ENCODE results near the gene ING5. TPM values are rescaled to one million over a fixed set of nuclear protein-coding genes. Genes with fewer than 3 reads are reported as not detected.
"Not testable (repeated sequence)": the region's sequence is repeated elsewhere in the genome, so short reads cannot be mapped to it uniquely, and the experiment has no call there.

Gene ING5
- polyA plus RNA-seq, 1 experiment = 27.0 TPM

DNA sequence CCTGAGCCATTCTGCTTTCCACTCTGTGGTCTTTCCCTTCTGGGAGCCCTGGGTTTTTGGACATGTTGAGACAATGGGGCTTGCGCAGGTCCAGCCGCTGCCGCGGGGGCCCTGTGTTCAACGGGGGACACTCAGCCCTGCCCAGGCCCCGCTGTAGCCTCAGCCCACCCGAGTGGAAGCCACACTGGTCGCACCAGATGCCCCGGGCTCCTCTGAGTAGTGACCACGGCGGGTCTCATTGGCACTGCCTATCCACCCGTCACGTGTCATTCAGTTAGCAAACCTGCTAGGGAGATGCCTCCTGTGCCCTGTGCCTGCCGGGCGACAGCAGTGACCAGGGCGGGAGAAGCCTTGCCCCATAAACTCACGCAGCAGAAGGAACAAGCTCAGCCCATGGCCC is 51.7 kb downstream of the ING5 start:
- no peak overlapping the region for H3K4me3 ChIP-seq (ENCODE audit: low read depth, low read length)
- ChIA-PET POLR2A (no interaction called here), CTCF (no interaction called here)
- no peak for DNase-seq (ENCODE audit: low read depth)
- TF ChIP-seq, protein P1, sequence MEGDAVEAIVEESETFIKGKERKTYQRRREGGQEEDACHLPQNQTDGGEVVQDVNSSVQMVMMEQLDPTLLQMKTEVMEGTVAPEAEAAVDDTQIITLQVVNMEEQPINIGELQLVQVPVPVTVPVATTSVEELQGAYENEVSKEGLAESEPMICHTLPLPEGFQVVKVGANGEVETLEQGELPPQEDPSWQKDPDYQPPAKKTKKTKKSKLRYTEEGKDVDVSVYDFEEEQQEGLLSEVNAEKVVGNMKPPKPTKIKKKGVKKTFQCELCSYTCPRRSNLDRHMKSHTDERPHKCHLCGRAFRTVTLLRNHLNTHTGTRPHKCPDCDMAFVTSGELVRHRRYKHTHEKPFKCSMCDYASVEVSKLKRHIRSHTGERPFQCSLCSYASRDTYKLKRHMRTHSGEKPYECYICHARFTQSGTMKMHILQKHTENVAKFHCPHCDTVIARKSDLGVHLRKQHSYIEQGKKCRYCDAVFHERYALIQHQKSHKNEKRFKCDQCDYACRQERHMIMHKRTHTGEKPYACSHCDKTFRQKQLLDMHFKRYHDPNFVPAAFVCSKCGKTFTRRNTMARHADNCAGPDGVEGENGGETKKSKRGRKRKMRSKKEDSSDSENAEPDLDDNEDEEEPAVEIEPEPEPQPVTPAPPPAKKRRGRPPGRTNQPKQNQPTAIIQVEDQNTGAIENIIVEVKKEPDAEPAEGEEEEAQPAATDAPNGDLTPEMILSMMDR (IDR thresholded peaks at IDR 0.05; ENCODE audit: insufficient read depth, low read depth, low read length) = no peak
- H3K27me3 ChIP-seq (ENCODE audit: control insufficient read depth, insufficient read depth, low read length) = no peaks in the 10 kb centered on the region
- peaks cover 18% of the 10 kb centered on the region for H3K36me3 ChIP-seq (ENCODE audit: control insufficient read depth, insufficient read depth, low read length)

DNA sequence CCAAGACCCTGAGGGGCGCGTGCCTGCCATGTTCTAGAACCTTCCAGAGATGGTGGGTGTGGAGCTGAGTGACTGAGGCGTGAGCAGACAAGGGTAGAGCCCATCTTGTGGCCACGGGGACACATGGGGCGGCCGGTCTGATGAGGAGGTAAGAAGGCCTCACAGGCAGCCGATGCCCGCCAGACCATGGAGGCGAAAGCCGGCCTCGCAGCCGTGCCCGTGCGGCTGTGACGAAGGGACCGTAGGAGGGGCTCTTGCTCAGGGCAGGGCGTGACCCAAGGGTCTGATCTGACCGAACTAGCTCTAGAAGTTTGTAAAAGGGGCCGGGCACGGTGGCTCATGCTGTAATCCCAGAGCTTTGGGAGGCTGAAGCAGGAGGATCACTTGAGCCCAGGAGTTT is 52.2 kb downstream of the ING5 start:
- DNase-seq (ENCODE audit: low read depth) = no peak
- ChIA-PET POLR2A (no interaction called here), CTCF (interaction anchor here (1.0 kb wide), 1 partner anchor 124 kb away, joined by 3 read pairs; no protein-coding TSS in a partner anchor)
- no peaks in the 10 kb centered on the region for H3K27me3 ChIP-seq (ENCODE audit: control insufficient read depth, insufficient read depth, low read length)
- peaks cover 17% of the 10 kb centered on the region for H3K36me3 ChIP-seq (ENCODE audit: control insufficient read depth, insufficient read depth, low read length)
- TF ChIP-seq, protein P1 (IDR thresholded peaks at IDR 0.05; ENCODE audit: insufficient read depth, low read depth, low read length) = no peak
- H3K4me3 ChIP-seq (ENCODE audit: low read depth, low read length) = no peak overlapping the region

DNA sequence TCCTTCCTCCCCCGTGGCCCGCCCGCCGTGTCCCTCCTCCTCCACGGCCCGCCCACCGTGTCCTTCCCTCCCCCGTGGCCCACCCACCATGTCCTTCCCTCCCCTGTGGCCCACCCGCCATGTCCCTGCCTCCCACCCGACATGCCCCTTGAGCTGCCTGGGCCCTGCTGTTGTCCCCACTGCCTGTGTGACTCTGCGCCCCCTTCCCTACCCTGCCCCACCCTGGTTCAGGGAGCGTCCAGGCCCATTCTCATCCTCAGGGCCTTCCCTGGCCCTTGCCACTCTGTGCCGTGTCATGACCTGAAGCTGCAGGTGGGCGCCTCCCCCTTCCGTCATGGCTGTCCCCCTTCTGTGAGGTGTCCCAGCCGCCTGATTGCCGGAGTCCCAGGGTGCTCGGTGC is 53.3 kb downstream of the ING5 start:
- ChIA-PET CTCF (interaction anchor here (1.0 to 1.3 kb wide), 2 partner anchors 9 to 123 kb away, joined by 3 to 5 read pairs; no protein-coding TSS in a partner anchor), POLR2A (no interaction called here)
- Histone ChIP-seq H3K4me3 (ENCODE audit: low read depth, low read length) (no peak overlapping the region), H3K27me3 (ENCODE audit: control insufficient read depth, insufficient read depth, low read length) (no peaks in the 10 kb centered on the region), H3K36me3 (ENCODE audit: control insufficient read depth, insufficient read depth, low read length) (peaks cover 16% of the 10 kb centered on the region)
- no peak for DNase-seq (ENCODE audit: low read depth)
- TF ChIP-seq, protein P1 (IDR thresholded peaks at IDR 0.05; ENCODE audit: insufficient read depth, low read depth, low read length) = no peak

DNA sequence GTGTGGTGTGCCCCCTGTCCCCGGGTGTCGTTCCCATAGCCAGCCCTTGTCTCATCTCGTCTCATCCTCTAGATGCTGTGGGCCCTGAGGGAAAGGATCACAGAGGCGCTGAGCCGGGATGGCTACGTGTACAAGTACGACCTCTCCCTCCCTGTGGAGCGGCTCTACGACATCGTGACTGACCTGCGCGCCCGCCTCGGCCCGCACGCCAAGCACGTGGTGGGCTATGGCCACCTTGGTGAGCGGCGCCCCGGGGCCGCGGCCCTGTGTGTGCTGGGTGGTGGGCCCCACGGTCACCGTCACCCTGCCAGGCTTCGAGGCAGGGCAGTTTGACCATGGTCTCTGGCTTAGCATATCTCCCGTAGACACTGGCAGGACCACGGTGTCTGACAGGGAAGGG is 53.9 kb downstream of the ING5 start:
- H3K4me3 ChIP-seq (ENCODE audit: low read depth, low read length) = no peak overlapping the region
- H3K27me3 ChIP-seq (ENCODE audit: control insufficient read depth, insufficient read depth, low read length) = no peaks in the 10 kb centered on the region
- DNase-seq (ENCODE audit: low read depth) = no peak
- ChIA-PET POLR2A (no interaction called here), CTCF (interaction anchor here (1.3 kb wide), 1 partner anchor 8 kb away, joined by 5 read pairs; no protein-coding TSS in a partner anchor)
- H3K36me3 ChIP-seq (ENCODE audit: control insufficient read depth, insufficient read depth, low read length) = peaks cover 18% of the 10 kb centered on the region
- TF ChIP-seq, protein P1 (IDR thresholded peaks at IDR 0.05; ENCODE audit: insufficient read depth, low read depth, low read length) = no peak

DNA sequence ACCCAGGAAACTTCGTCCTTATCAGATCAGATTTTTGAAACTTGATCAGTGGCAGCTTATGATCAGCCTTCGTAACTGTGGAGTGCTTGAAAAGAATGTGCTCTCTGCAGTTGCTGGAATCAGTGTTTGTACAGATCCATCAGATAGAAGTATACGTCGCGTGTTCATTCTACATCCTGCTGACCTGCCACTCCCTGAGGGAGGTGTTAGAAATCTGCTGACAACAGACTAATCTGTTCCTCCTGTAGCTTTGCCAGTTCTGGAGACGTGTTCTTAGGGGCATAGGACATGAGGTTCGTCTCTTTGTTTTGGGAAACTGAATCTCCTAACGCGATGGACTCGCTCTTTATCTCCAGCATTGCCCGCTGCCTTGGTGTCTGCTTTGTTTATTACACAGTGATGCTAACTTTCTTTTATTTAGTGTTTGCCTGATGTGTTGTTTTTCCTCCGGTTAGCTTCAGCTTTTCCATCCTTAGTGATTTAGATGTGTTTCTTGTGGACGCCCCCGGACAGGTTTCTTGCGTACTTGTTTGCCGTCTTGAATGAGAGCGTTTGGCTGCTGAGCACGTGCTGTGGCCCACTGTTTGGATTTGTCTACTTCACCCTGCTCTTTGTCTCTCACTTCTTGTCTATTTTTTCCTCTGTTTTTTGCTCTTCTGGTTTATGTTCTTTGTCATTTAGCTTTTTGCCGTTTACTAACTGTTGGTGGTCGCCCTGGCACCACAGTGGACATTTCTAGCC is 57.4 kb downstream of the ING5 start:
- CTCF ChIA-PET = no interaction called here
- POLR2A ChIA-PET = no interaction called here
- H3K4me3 ChIP-seq (ENCODE audit: low read depth, low read length) = no peak overlapping the region
- H3K27me3 ChIP-seq (ENCODE audit: control insufficient read depth, insufficient read depth, low read length) = no peaks in the 10 kb centered on the region
- H3K36me3 ChIP-seq (ENCODE audit: control insufficient read depth, insufficient read depth, low read length) = peaks cover 8% of the 10 kb centered on the region
- TF ChIP-seq, protein P1 (IDR thresholded peaks at IDR 0.05; ENCODE audit: insufficient read depth, low read depth, low read length) = no peak
- DNase-seq (ENCODE audit: low read depth) = no peak

DNA sequence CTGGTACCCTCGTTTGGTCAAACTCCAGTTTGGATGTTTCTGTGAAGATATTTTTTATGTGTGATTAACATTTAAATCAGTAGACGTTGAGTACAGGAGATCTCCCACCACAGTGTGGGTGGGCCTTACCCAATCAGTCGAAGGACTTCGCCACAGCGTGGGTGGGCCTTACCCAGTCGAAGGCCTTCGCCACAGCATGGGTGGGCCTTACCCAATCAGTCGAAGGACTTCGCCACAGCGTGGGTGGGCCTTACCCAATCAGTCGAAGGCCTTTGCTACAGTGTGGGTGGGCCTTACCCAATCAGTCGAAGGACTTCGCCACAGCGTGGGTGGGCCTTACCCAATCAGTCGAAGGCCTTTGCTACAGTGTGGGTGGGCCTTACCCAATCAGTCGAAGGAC is 58.1 kb downstream of the ING5 start:
- H3K4me3 ChIP-seq (ENCODE audit: low read depth, low read length); CTCF ChIA-PET; H3K27me3 ChIP-seq (ENCODE audit: control insufficient read depth, insufficient read depth, low read length); DNase-seq (ENCODE audit: low read depth); POLR2A ChIA-PET: not testable (repeated sequence)
- peaks cover 12% of the 10 kb centered on the region for H3K36me3 ChIP-seq (ENCODE audit: control insufficient read depth, insufficient read depth, low read length)

Measured in BJ (cell line).